PC-9 (cell line): ENCODE data around the gene MID2. TPM values are rescaled to one million over a fixed set of nuclear protein-coding genes. Genes with fewer than 3 reads are reported as not detected.

Source experiments
- BruUV-seq: library from RNA; stranded (reverse); fragments of 400-500 nt; replicated peaks from 2 replicates; lab custom pipeline; 2021; lab: Mats Ljungman, UMichigan
- CTCF ChIA-PET: fragments of 300-600 bp; sonication (Branson Sonifier 250); formaldehyde crosslinking; loops from one replicate; lab custom pipeline; 2022; ENCODE audit warnings: antibody characterized with exemption; lab: Charles Lee
- POLR2A ChIA-PET: fragments of 300-600 bp; sonication (Branson Sonifier 250); formaldehyde crosslinking; loops from one replicate; lab custom pipeline; 2022; ENCODE audit warnings: antibody characterized with exemption; ENCODE audit not compliant: unreplicated experiment; lab: Charles Lee
- DNase-seq, 2 experiments: peaks; one replicate each; pipeline versions ENCODE4 v3.0.0 to v3.0.0-alpha.2; 2015 to 2022; ENCODE audit warnings: mixed read lengths in 1 of 2
- H2AFZ ChIP-seq: fragments of 200-600 bp; sonication (generic); 2 replicates; pipeline ENCODE4 v1.8.1; 2017; ENCODE audit warnings: antibody characterized with exemption
- H3F3A ChIP-seq: fragments of 200-600 bp; sonication (generic); 2 replicates; pipeline ENCODE4 v1.8.1; 2017; ENCODE audit warnings: antibody characterized with exemption, mild to moderate bottlenecking, low read depth; ENCODE audit not compliant: insufficient read depth
- H3K27ac ChIP-seq: fragments of 200-600 bp; sonication (generic); 2 replicates; pipeline ENCODE4 v1.6.1; 2016; ENCODE audit warnings: mixed run types
- H3K27me3 ChIP-seq: fragments of 200-600 bp; sonication (generic); 2 replicates; pipeline ENCODE4 v1.6.1; 2016; ENCODE audit warnings: low read depth, mixed run types; ENCODE audit not compliant: insufficient read depth
- H3K36me3 ChIP-seq: fragments of 200-600 bp; sonication (generic); 2 replicates; pipeline ENCODE4 v1.6.1; 2016; ENCODE audit warnings: low read depth, mixed run types
- H3K4me1 ChIP-seq: fragments of 200-600 bp; sonication (generic); replicated peaks from 2 replicates; pipeline ENCODE4 v1.6.1; 2016; ENCODE audit warnings: mixed run types; ENCODE audit not compliant: insufficient read depth
- H3K4me2 ChIP-seq: fragments of 200-600 bp; sonication (generic); 2 replicates; pipeline ENCODE4 v1.6.1; 2017; ENCODE audit warnings: mixed run types
- H3K4me3 ChIP-seq: fragments of 200-600 bp; sonication (generic); 2 replicates; pipeline ENCODE4 v1.6.1; 2016; ENCODE audit warnings: mixed run types
- H3K79me2 ChIP-seq: fragments of 200-600 bp; sonication (generic); 2 replicates; pipeline ENCODE4 v1.6.1; 2017; ENCODE audit warnings: low read depth, mixed run types
- H3K9me2 ChIP-seq: fragments of 200-600 bp; sonication (generic); 2 replicates; pipeline ENCODE4 v1.8.1; 2017; ENCODE audit warnings: mild to moderate bottlenecking; ENCODE audit not compliant: insufficient read depth
- H3K9me3 ChIP-seq: fragments of 200-600 bp; sonication (generic); 2 replicates; pipeline ENCODE4 v1.8.1; 2016; ENCODE audit warnings: low read depth; ENCODE audit not compliant: insufficient read depth
- H4K20me1 ChIP-seq: fragments of 200-600 bp; sonication (generic); 2 replicates; pipeline ENCODE4 v1.8.1; 2017; ENCODE audit not compliant: insufficient read depth
- CTCF ChIP-seq: fragments of 200-600 bp; sonication (generic); conservative IDR thresholded peaks from 2 replicates; pipeline ENCODE4 v1.6.1; 2017; ENCODE audit warnings: mixed run types, antibody characterized with exemption, mild to moderate bottlenecking, moderate library complexity
- EZH2 ChIP-seq: fragments of 200-600 bp; sonication (generic); IDR thresholded peaks from 2 replicates; pipeline ENCODE4 v1.8.0; 2017; ENCODE audit warnings: antibody characterized with exemption, low read depth
- intact Hi-C: fragments of 100-400 bp; cut with micrococcal nuclease; formaldehyde crosslinking; loops from one replicate; pipeline ENCODE4 v1.10.0; 2022; ENCODE audit not compliant: unreplicated experiment
- total RNA-seq: library from RNA; stranded (reverse); gene quantifications from 2 replicates; pipeline ENCODE4 v1.2.3, GENCODE V29; 2021

The MID2 gene
- total RNA-seq, 1 experiment from 2014 or later: 1.0 TPM

GRCh38 chrX:107823042-107823441, 2.6 kb upstream of the MID2 start:
- no peak overlapping the region for H2AFZ ChIP-seq
- H3K27me3 ChIP-seq: no peaks in the 10 kb centered on the region
- intact Hi-C loops: no loop called here
- POLR2A ChIA-PET: no interaction called here
- peak overlapping the region; percentile 39; the same call in 1 of the 2 replicates for H3K4me2 ChIP-seq
- CTCF ChIA-PET: no interaction called here
- no peaks in the 10 kb centered on the region for H3K36me3 ChIP-seq
- H3K79me2 ChIP-seq: no peaks in the 10 kb centered on the region
- TF ChIP-seq EZH2 (no peak), CTCF (no peak)
- H3F3A ChIP-seq: peaks cover 4% of the 10 kb centered on the region; the same call in 1 of the 2 replicates
- peaks cover 18% of the 10 kb centered on the region for H3K9me3 ChIP-seq
- H3K4me1 ChIP-seq: peaks cover 30% of the 10 kb centered on the region
- no TSS peak for BruUV-seq
- H3K4me3 ChIP-seq: no peak overlapping the region
- H3K9me2 ChIP-seq: no peaks in the 10 kb centered on the region
- H4K20me1 ChIP-seq: no peaks in the 10 kb centered on the region
- H3K27ac ChIP-seq: no peak overlapping the region
- peak in 1 of 2 experiments; percentile 73 for DNase-seq

- CTCF ChIA-PET: no interaction called here
- Histone ChIP-seq H3F3A (peaks cover 4% of the 10 kb centered on the region; the same call in 1 of the 2 replicates), H3K27ac (no peak overlapping the region), H3K4me1 (peaks cover 30% of the 10 kb centered on the region), H2AFZ (no peak overlapping the region), H4K20me1 (no peaks in the 10 kb centered on the region), H3K9me2 (no peaks in the 10 kb centered on the region), H3K79me2 (no peaks in the 10 kb centered on the region), H3K36me3 (no peaks in the 10 kb centered on the region), H3K27me3 (no peaks in the 10 kb centered on the region), H3K4me2 (peak overlapping the region; percentile 34; the same call in 1 of the 2 replicates), H3K4me3 (no peak overlapping the region), H3K9me3 (peaks cover 14% of the 10 kb centered on the region)
- no peak for TF ChIP-seq EZH2
- no peak for TF ChIP-seq CTCF
- POLR2A ChIA-PET: no interaction called here
- intact Hi-C loops: no loop called here
- BruUV-seq: no TSS peak
- no peak for DNase-seq
Measured at GRCh38 chrX:107823456-107823855, 2.2 kb upstream of the MID2 start.

- Histone ChIP-seq H3K9me2 (no peaks in the 10 kb centered on the region), H3K27me3 (no peaks in the 10 kb centered on the region), H3K4me3 (peak overlapping the region; percentile 71), H3K79me2 (no peaks in the 10 kb centered on the region), H3F3A (peaks cover 4% of the 10 kb centered on the region; the same call in 1 of the 2 replicates), H3K4me1 (peaks cover 30% of the 10 kb centered on the region), H3K4me2 (peak overlapping the region; percentile 94), H3K36me3 (no peaks in the 10 kb centered on the region), H3K9me3 (no peaks in the 10 kb centered on the region), H3K27ac (no peak overlapping the region), H2AFZ (peak overlapping the region; percentile 94), H4K20me1 (no peaks in the 10 kb centered on the region)
- intact Hi-C loops: no loop called here
- TF ChIP-seq EZH2: no peak
- TF ChIP-seq CTCF: no peak
- POLR2A ChIA-PET: no interaction called here
- DNase-seq: peak; percentile 37 to 55
- CTCF ChIA-PET: no interaction called here
- no TSS peak for BruUV-seq
Measured at GRCh38 chrX:107826238-107827029, 768 bp downstream of the MID2 start.
